ENCODE data around the gene GRID1.

The GRID1 gene

GRCh38 chr10:86364491-86365345, 1.9 kb downstream of the GRID1 start:
- TF ChIP-seq CTCF (IDR thresholded peaks at IDR 0.05; ENCODE audit: low read length, missing control alignments): no peak
- H3K4me3 ChIP-seq (replicated peaks; ENCODE audit: low read depth, low read length): no peak overlapping the region

DNA sequence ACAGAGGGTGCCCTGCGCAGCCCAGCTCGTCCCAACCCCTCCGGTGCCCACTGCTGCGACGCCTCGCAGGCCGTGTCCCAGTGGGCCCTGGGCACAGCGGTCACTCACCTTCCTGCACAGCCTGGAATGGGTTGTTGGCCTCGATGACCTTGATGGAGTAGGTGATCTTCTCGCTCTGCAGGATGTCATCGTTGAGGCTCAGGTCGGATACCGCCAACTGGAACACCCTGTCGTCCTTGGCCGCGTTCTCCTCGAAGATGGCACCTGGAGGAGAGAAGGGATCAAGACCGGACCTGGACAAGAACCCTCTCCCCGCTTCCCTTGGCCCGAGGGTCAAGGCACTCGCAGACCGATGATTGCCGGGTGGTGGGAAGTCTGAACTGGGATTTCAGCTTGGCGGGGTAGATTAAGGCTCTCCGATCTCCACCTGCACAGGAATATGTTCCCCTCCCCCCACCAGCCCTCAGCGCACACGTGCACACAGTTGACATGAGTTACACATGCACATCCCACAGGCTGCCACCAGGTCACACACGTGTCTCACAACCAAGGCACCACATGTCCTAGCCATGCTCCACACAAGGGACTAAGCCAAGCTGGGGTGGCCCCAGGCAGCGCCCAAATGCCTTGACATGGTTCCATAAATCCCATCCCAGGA, 2.6 kb downstream of the GRID1 start:
- no peak for DNase-seq (ENCODE audit: low read depth)
- TF ChIP-seq CTCF (IDR thresholded peaks at IDR 0.05; ENCODE audit: low read length, missing control alignments): no peak
- H3K4me3 ChIP-seq (replicated peaks; ENCODE audit: low read depth, low read length): no peak overlapping the region

More at GRCh38 chr10:86364491-86365345, 1.9 kb downstream of the GRID1 start:
- no peak for DNase-seq (ENCODE audit: low read depth)

- TF ChIP-seq CTCF (IDR thresholded peaks at IDR 0.05; ENCODE audit: low read length, missing control alignments): no peak
- DNase-seq (ENCODE audit: low read depth): no peak
- H3K4me3 ChIP-seq (replicated peaks; ENCODE audit: low read depth, low read length): no peak overlapping the region
Measured at GRCh38 chr10:86363184-86363832, 3.3 kb downstream of the GRID1 start.

GRCh38 chr10:86362586-86363183, 3.9 kb downstream of the GRID1 start:
- no peak for DNase-seq (ENCODE audit: low read depth)
- H3K4me3 ChIP-seq (replicated peaks; ENCODE audit: low read depth, low read length): no peak overlapping the region
- no peak for TF ChIP-seq CTCF (IDR thresholded peaks at IDR 0.05; ENCODE audit: low read length, missing control alignments)

- no peak for DNase-seq (ENCODE audit: low read depth)
- no peak overlapping the region for H3K4me3 ChIP-seq (replicated peaks; ENCODE audit: low read depth, low read length)
- TF ChIP-seq CTCF (IDR thresholded peaks at IDR 0.05; ENCODE audit: low read length, missing control alignments): no peak
Measured at GRCh38 chr10:86362129-86362527, 4.5 kb downstream of the GRID1 start.

DNA sequence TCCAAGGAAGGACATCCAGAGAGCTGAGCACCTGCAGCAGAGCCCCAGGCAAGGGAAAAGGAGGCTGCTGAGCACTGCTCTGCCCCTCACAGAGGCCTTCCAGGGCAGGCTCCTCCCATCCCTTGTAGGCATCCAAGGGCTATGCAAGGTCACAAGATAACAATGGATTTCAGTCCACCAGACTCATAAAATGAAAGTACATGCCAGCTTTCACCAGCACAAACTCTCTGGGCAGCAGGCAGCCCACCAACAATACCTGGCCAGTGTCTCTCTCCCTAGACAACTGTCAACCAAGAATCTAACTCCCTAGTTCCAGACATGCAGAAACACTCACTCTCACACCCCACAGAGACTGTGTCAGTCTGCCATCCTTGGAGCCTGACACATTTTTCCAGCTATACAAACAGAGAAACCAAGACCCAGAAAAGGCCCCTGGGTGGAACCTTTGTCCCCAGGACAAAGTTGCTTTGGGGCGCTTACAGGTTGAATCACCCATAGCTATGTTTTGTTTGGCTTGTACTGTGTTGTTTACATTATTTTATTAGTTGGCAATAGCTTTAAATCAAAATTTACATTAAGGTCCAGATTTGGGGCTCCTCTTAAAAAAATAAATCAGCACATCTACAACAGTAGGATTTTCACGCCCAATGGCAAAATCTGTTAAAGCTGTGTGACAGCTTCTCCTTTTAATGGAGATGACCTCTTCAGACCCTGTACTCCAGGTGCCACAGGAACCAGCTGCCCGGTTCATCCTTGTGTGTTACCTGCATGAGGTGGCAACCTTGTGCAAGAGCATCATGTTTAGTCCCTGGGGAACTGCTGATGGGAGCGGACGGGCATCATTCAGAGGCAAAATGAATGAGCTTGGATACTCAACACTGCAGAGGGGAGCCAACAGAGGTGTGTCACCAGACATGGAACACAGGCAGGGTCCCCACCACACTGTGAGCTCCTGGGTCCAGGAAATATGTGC, 5.2 kb downstream of the GRID1 start:
- no peak for TF ChIP-seq CTCF (IDR thresholded peaks at IDR 0.05; ENCODE audit: low read length, missing control alignments)
- no peak overlapping the region for H3K4me3 ChIP-seq (replicated peaks; ENCODE audit: low read depth, low read length)
- no peak for DNase-seq (ENCODE audit: low read depth)

Measured in fibroblast of pulmonary artery (primary cell).